Measurements from ENCODE around the gene PRR19.
A peak's percentile ranks its signal among the peaks of the same experiment; 100 is the strongest.
"Not testable (repeated sequence)": the region's sequence is repeated elsewhere in the genome, so short reads cannot be mapped to it uniquely, and the experiment has no call there.

The PRR19 gene

GRCh38 chr19:42255766-42256745 is 45.9 kb upstream of the PRR19 start:
- TF ChIP-seq CTCF (conservative IDR thresholded peaks at IDR 0.05) (no peak), ZFX (IDR thresholded peaks at IDR 0.05) (no peak)
- H3K27ac ChIP-seq = peak overlapping the region; percentile 88

- not testable (repeated sequence) for H3K27ac ChIP-seq
These were observed 44.1 kb upstream of the PRR19 start for GRCh38 chr19:42257842-42258241.

GRCh38 chr19:42261763-42262162 is 40.2 kb upstream of the PRR19 start:
- TF ChIP-seq CTCF (conservative IDR thresholded peaks at IDR 0.05) (no peak), ZFX (IDR thresholded peaks at IDR 0.05) (no peak)
- H3K27ac ChIP-seq = no peak overlapping the region

- not testable (repeated sequence) for H3K27ac ChIP-seq
These were observed 35.8 kb upstream of the PRR19 start for GRCh38 chr19:42266105-42266504.

GRCh38 chr19:42266928-42267603 is 34.9 kb upstream of the PRR19 start:
- H3K27ac ChIP-seq = peak overlapping the region; percentile 89

GRCh38 chr19:42267644-42268141 is 34.2 kb upstream of the PRR19 start:
- TF ChIP-seq ZFX (IDR thresholded peaks at IDR 0.05) (no peak), CTCF (conservative IDR thresholded peaks at IDR 0.05) (no peak)
- peak overlapping the region; percentile 89 for H3K27ac ChIP-seq

- H3K27ac ChIP-seq = peak overlapping the region; percentile 89
- TF ChIP-seq ZFX (IDR thresholded peaks at IDR 0.05) (no peak), CTCF (conservative IDR thresholded peaks at IDR 0.05) (no peak)
These were observed 33.7 kb upstream of the PRR19 start for GRCh38 chr19:42268142-42268703.

GRCh38 chr19:42268704-42269477 is 33.0 kb upstream of the PRR19 start, which contains the start of gene CIC:
Gene CIC, plus strand, starts transcription at chr19:42269252. Its CDS starts 2,532 bp downstream, at chr19:42271784.
- TF ChIP-seq ZFX (IDR thresholded peaks at IDR 0.05) = no peak
- no peak for TF ChIP-seq CTCF (conservative IDR thresholded peaks at IDR 0.05)
- peak within 1 kb of the TSS; percentile 89 for H3K27ac ChIP-seq

All from C4-2B (cell line).